RWPE2 (cell line): ENCODE data around the gene ZFPM1.

Source experiments
- ATAC-seq: fragments of 200-7000 bp; cut with Tn5 transposase; 3 replicates; pipeline ENCODE4 v1.9.1; 2021; ENCODE audit warnings: low read depth
- DNase-seq: peaks from one replicate; pipeline ENCODE4 v3.0.0-alpha.2; 2020; ENCODE audit warnings: low spot score
- H3K27ac ChIP-seq: fragments of 450-650 bp; 2 replicates; pipeline ENCODE4 v1.5.1; 2017; ENCODE audit warnings: mild to moderate bottlenecking; ENCODE audit not compliant: poor library complexity, severe bottlenecking
- H3K27me3 ChIP-seq: fragments of 250-450 bp; sonication (Bioruptor Pico); 2 replicates; pipeline ENCODE4 v1.5.1; 2021; ENCODE audit warnings: mild to moderate bottlenecking, moderate library complexity; ENCODE audit not compliant: insufficient read depth, poor library complexity, severe bottlenecking
- H3K36me3 ChIP-seq: fragments of 250-450 bp; sonication (Bioruptor Pico); 2 replicates; pipeline ENCODE4 v1.5.1; 2020; ENCODE audit warnings: low read depth, mild to moderate bottlenecking, moderate library complexity
- H3K4me1 ChIP-seq: fragments of 250-450 bp; sonication (Bioruptor Pico); 2 replicates; pipeline ENCODE4 v1.5.1; 2021; ENCODE audit warnings: mild to moderate bottlenecking, moderate library complexity; ENCODE audit not compliant: insufficient read depth, poor library complexity, severe bottlenecking
- H3K4me3 ChIP-seq: fragments of 250-450 bp; sonication (Bioruptor Pico); 2 replicates; pipeline ENCODE4 v1.5.1; 2021; ENCODE audit warnings: mild to moderate bottlenecking, moderate library complexity; ENCODE audit not compliant: severe bottlenecking
- H3K9me3 ChIP-seq: fragments of 250-450 bp; sonication (Bioruptor Pico); 2 replicates; pipeline ENCODE4 v1.5.1; 2021; ENCODE audit warnings: mild to moderate bottlenecking, moderate library complexity; ENCODE audit not compliant: severe bottlenecking
- TF ChIP-seq, protein P1 (sequence below): fragments of 450-650 bp; IDR thresholded peaks from one replicate; pipeline ENCODE4 v1.5.1; 2017; ENCODE audit warnings: mild to moderate bottlenecking, moderate library complexity; ENCODE audit not compliant: poor library complexity, severe bottlenecking

The ZFPM1 gene

DNA sequence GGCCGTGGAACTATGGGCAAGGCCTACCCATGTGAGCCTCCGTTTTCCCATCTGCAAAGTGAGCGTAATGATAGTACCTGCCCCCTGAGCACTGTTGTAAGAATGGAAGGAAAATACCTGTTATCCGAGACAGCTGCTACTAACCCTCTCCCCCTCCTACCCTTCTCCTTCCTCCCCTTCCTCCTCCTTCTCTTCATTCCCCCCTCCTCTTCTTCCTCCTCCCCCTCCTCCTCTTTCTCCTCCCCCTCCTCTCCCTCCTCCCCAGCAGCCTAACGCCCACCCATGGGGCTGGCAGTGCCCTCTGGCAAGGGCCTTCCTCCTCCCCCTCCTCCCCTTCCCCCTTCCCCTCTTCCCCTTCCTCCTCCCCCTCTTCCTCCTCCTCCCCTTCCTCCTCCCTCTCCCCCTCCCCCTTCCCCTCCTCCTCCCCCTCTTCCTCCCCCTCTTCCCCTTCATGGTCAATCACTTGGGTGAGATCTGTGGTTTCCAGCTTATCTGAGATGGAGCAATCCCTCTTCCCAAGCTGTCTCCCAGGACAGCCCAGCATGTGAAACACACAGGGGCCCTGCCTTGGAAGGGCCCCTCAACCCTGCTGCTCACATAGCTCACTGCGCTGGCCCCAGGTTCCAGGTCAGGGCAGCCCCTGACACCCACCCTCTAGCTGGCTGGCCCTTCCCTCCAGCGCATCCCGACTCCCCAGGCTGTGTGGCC is 6.4 kb downstream of the ZFPM1 start:
- Histone ChIP-seq H3K36me3 (no peaks in the 10 kb centered on the region), H3K4me1 (no peaks in the 10 kb centered on the region), H3K27ac (no peak overlapping the region), H3K4me3 (no peak overlapping the region), H3K27me3 (no peaks in the 10 kb centered on the region), H3K9me3 (no peaks in the 10 kb centered on the region)
- TF ChIP-seq, protein P1, sequence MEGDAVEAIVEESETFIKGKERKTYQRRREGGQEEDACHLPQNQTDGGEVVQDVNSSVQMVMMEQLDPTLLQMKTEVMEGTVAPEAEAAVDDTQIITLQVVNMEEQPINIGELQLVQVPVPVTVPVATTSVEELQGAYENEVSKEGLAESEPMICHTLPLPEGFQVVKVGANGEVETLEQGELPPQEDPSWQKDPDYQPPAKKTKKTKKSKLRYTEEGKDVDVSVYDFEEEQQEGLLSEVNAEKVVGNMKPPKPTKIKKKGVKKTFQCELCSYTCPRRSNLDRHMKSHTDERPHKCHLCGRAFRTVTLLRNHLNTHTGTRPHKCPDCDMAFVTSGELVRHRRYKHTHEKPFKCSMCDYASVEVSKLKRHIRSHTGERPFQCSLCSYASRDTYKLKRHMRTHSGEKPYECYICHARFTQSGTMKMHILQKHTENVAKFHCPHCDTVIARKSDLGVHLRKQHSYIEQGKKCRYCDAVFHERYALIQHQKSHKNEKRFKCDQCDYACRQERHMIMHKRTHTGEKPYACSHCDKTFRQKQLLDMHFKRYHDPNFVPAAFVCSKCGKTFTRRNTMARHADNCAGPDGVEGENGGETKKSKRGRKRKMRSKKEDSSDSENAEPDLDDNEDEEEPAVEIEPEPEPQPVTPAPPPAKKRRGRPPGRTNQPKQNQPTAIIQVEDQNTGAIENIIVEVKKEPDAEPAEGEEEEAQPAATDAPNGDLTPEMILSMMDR = no peak
- DNase-seq = no peak
- ATAC-seq = no peak

DNA sequence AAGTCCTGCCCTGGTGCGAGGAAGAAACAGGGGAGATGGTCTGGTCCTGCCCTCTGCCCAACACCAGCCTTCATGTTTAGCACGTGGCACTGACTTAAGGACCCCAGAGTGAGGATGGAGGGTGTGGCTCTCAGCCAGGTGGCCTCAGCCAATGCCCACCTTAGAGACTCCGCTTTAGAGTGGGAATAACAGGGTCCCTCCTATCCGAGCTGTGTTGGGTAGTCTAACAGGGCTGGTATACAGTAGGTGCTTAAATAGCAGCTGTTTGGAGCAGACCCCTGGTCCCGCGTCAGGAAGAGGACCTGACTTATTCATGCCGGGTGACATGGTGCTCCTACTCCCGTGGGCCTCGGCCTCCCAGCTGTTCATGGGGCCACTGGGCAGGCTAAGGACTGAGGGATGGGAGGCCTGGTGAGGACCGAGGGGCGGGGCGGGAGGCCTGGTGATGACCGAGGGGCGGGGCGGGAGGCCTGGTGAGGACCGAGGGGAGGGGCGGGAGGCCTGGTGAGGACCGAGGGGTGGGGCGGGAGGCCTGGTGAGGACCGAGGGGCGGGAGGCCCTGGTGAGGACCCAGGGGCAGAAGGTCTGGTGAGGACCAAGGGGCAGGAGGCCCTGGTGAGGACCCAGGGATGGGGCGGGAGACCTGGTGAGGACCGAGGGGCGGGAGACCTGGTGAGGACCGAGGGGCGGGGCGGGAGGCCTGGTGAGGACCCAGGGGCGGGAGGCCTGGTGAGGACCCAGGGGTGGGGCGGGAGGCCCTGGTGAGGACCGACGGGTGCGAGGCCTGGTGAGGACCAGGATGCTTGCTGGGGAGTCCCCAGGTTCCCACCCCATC is 7.6 kb downstream of the ZFPM1 start:
- Histone ChIP-seq H3K4me1 (no peaks in the 10 kb centered on the region), H3K9me3 (no peaks in the 10 kb centered on the region), H3K4me3 (no peak overlapping the region), H3K27ac (no peak overlapping the region), H3K36me3 (no peaks in the 10 kb centered on the region), H3K27me3 (no peaks in the 10 kb centered on the region)
- no peak for DNase-seq
- ATAC-seq = no peak
- TF ChIP-seq, protein P1 = no peak

DNA sequence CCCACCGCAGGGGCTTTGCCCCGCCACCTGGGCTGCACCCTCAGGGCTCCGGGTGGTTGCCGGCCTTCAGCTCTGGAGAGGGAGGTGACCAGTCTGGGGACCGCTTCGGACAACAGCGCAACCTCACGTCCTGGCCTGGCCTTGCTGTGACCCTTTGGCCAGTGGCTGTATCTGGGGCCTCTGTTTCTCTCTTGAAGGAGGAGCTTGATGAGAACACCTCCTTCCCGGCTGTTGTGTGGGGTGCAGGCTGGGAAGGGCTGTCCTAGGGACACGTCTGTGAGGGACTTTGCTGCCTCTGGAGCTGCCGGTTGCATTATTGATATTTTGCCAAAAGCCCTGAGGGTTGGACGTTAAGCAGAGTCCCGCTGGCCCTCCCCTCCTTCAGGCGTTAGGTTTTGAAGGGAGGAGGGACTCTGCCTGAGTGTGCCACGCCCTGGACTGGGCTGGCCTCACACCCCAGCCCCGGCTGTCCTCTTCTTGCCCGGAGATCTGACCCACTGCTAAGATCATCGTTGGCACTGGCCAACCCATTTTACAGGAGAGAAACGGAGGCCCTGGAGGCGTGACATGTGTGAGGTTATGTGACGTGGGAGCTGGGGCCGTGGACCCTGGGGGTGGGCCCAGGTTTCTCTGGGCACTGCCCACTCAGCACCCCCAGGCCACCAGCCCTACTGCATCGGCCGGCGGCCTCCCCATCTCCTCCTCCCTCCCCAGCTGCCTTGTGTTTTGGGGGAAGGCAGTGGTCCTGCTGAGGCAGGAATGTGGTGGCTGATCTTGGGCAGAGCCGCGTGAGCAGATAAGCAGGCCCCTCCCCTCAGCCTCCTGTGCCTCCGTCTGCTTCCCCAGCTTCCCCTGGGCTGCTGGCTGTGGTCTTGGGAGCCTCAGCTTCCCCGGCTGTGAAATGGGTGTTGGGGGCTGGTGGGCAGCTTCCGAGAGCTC is 8.5 kb downstream of the ZFPM1 start:
- Histone ChIP-seq H3K4me3 (no peak overlapping the region), H3K9me3 (no peaks in the 10 kb centered on the region), H3K4me1 (no peaks in the 10 kb centered on the region), H3K27me3 (no peaks in the 10 kb centered on the region), H3K36me3 (no peaks in the 10 kb centered on the region), H3K27ac (no peak overlapping the region)
- DNase-seq (no peak), ATAC-seq (no peak)
- TF ChIP-seq, protein P1 = no peak

DNA sequence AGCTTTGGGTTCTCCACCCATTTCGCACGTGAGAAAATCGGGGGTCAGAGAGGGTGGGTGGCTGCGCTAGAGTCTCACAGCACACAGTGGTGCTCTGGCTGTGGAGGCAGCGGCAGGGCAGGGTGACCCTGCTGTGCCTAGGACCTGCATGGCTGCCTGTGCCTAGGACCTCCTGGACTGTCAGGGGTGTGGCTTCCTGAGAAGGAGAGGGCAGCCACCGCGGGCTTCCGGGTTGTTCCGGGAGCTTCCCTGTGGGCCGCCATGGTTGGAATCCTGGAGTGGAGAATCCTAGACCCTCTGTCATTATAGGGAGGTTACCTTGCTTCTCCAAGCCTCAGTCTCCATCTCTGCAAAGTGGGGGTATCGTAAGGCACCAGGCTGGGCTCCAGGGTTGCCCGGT is 9.3 kb downstream of the ZFPM1 start:
- H3K27ac ChIP-seq = no peak overlapping the region
- TF ChIP-seq, protein P1 = no peak
- no peaks in the 10 kb centered on the region for H3K9me3 ChIP-seq
- DNase-seq (no peak), ATAC-seq (no peak)
- H3K4me3 ChIP-seq = no peak overlapping the region
- no peaks in the 10 kb centered on the region for H3K36me3 ChIP-seq
- H3K27me3 ChIP-seq = no peaks in the 10 kb centered on the region
- H3K4me1 ChIP-seq = no peaks in the 10 kb centered on the region
